HepG2 (cell line): ENCODE data around the gene UNC5A. TPM values are rescaled to one million over a fixed set of nuclear protein-coding genes. Genes with fewer than 3 reads are reported as not detected.

Experiments
- BRD4 ChIP-seq: sonication (generic); formaldehyde crosslinking; IDR thresholded peaks from 2 replicates; pipeline ENCODE4 v1.4.0; 2020; ENCODE audit warnings: missing genetic modification reagents
- GATA4 ChIP-seq: sonication (generic); IDR thresholded peaks from 2 replicates; pipeline ENCODE4 v1.6.1; 2016; ENCODE audit warnings: antibody characterized with exemption, low read depth, borderline replicate concordance
- HHEX ChIP-seq: IDR thresholded peaks from 2 replicates; pipeline ENCODE4 v1.6.1; 2016; ENCODE audit warnings: control low read depth
- MATR3 ChIP-seq: sonication (generic); formaldehyde crosslinking; IDR thresholded peaks from 2 replicates; pipeline ENCODE4 v1.4.0; 2020; ENCODE audit warnings: missing genetic modification reagents
- NFYC ChIP-seq: IDR thresholded peaks from 2 replicates; pipeline ENCODE4 v1.6.1; 2016; ENCODE audit warnings: missing genetic modification reagents, missing compliant biosample characterization
- NKX3-1 ChIP-seq: sonication (generic); formaldehyde crosslinking; IDR thresholded peaks from 2 replicates; pipeline ENCODE4 v1.5.0; 2020; ENCODE audit warnings: missing genetic modification reagents
- RBM22 ChIP-seq: fragments of 200-400 bp; formaldehyde crosslinking; optimal IDR thresholded peaks from 2 replicates; pipeline ENCODE3; 2017; ENCODE audit warnings: mild to moderate bottlenecking, low read length, moderate library complexity
- REPIN1 ChIP-seq: sonication (generic); formaldehyde crosslinking; IDR thresholded peaks from 2 replicates; pipeline ENCODE4 v1.8.0; 2022; ENCODE audit warnings: missing genetic modification reagents, low read depth, mild to moderate bottlenecking, borderline replicate concordance
- TCF7L2 ChIP-seq: IDR thresholded peaks from 2 replicates; pipeline ENCODE4 v1.6.1; 2011; ENCODE audit warnings: mild to moderate bottlenecking, low read depth, low read length, moderate library complexity
- ZFP36 ChIP-seq: fragments of 150-350 bp; IDR thresholded peaks from 2 replicates; pipeline ENCODE4 v1.6.1; 2018; ENCODE audit warnings: borderline replicate concordance, low read length, low read depth; ENCODE audit not compliant: partially characterized antibody
- ZNF224 ChIP-seq: sonication (generic); formaldehyde crosslinking; IDR thresholded peaks from 2 replicates; pipeline ENCODE4 v1.5.0; 2020; ENCODE audit warnings: mild to moderate bottlenecking, missing genetic modification reagents
- ZNF432 ChIP-seq: sonication (generic); formaldehyde crosslinking; IDR thresholded peaks from 2 replicates; pipeline ENCODE4 v1.5.0; 2020; ENCODE audit warnings: missing genetic modification reagents, mild to moderate bottlenecking, borderline replicate concordance
- ZNF557 ChIP-seq: sonication (generic); formaldehyde crosslinking; IDR thresholded peaks from 2 replicates; pipeline ENCODE4 v1.4.0; 2020; ENCODE audit warnings: missing genetic modification reagents
- ZNF562 ChIP-seq: sonication (generic); formaldehyde crosslinking; IDR thresholded peaks from 2 replicates; pipeline ENCODE4 v1.8.0; 2022; ENCODE audit warnings: missing genetic modification reagents, borderline replicate concordance
- ZNF660 ChIP-seq: sonication (generic); formaldehyde crosslinking; IDR thresholded peaks from 2 replicates; pipeline ENCODE4 v1.5.1; 2020; ENCODE audit warnings: mild to moderate bottlenecking, low read depth, missing genetic modification reagents, borderline replicate concordance
- ZNF674 ChIP-seq: sonication (generic); formaldehyde crosslinking; IDR thresholded peaks from 2 replicates; pipeline ENCODE4 v1.5.0; 2020; ENCODE audit warnings: low read depth, mild to moderate bottlenecking, missing genetic modification reagents
- ZNF83 ChIP-seq: sonication (generic); formaldehyde crosslinking; IDR thresholded peaks from 2 replicates; pipeline ENCODE4 v1.4.0; 2020; ENCODE audit warnings: missing genetic modification reagents, mild to moderate bottlenecking, borderline replicate concordance
- ZSCAN29 ChIP-seq: sonication (generic); formaldehyde crosslinking; conservative IDR thresholded peaks from 2 replicates; pipeline ENCODE4 v1.4.0; 2020; ENCODE audit warnings: mild to moderate bottlenecking, missing genetic modification reagents
- polyA plus RNA-seq, 8 experiments: library from polyadenylated mRNA; depleted of rRNA in 3 of 8; stranded (reverse) in 7 of 8; unstranded in 1 of 8; fragments of >200 nt; fragmentation: Illumina TruSeq in 4 of 8; extraction: Trizol in 4 of 8; gene quantifications; 2 replicates each; pipeline versions ENCODE4 v1.2.1 to v1.2.3, GENCODE V29; 2011 to 2016; ENCODE audit warnings: low read depth in 4 of 8, missing spikeins in 1 of 8, mixed read lengths in 1 of 8; ENCODE audit not compliant: insufficient read depth in 1 of 8
- total RNA-seq, 5 experiments: library from RNA; depleted of rRNA; stranded (reverse); fragments of >200 nt; fragmentation: Illumina TruSeq; extraction: Trizol; gene quantifications; 2 replicates each; pipeline ENCODE4 v1.2.3, GENCODE V29; 2016; ENCODE audit warnings: low read depth in 1 of 5
- TF ChIP-seq, protein P1 (sequence below): sonication (generic); formaldehyde crosslinking; IDR thresholded peaks from 2 replicates; pipeline ENCODE4 v1.5.1; 2020; ENCODE audit warnings: missing genetic modification reagents, mild to moderate bottlenecking, borderline replicate concordance
- TF ChIP-seq, protein P2 (sequence below): sonication (generic); formaldehyde crosslinking; IDR thresholded peaks from 2 replicates; pipeline ENCODE4 v1.4.0; 2020; ENCODE audit warnings: mild to moderate bottlenecking, missing genetic modification reagents
- TF ChIP-seq, protein P3 (sequence below): fragments of 450-650 bp; IDR thresholded peaks from 2 replicates; pipeline ENCODE4 v1.6.1; 2017
- TF ChIP-seq, protein P4 (sequence below): sonication (generic); formaldehyde crosslinking; IDR thresholded peaks from 2 replicates; pipeline ENCODE4 v1.5.1; 2020; ENCODE audit warnings: missing genetic modification reagents, mild to moderate bottlenecking, borderline replicate concordance
- TF ChIP-seq, protein P5 (sequence below): sonication (generic); formaldehyde crosslinking; IDR thresholded peaks from 2 replicates; pipeline ENCODE4 v1.5.1; 2020; ENCODE audit warnings: mild to moderate bottlenecking, moderate library complexity, missing genetic modification reagents

Gene UNC5A
- total and polyA plus RNA-seq, 2 of the 13 experiments (the other 11 are each of a cell fraction or from before 2014, with no cell fraction given), result not detected

DNA sequence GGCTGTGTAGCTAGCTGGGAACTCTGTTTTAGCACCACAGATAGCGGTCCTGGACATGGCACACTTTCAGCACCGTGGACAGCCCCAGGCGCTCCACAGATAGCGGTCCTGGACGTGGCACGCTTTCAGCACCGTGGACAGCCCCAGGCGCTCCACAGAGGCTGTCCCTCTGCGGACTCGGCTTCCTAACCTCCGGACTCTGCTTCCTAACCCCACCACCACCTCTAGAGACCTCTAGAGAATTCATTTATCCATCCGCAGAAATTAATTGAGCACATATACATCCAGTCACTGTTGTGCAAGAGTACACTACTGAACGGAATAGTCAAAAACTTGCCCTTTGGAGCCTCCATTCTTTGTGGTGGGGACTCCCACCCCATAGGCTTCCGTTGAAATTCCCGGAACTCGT is 27.4 kb downstream of the UNC5A start (continued):
- no peak for TF ChIP-seq GATA4
- TF ChIP-seq, protein P1, sequence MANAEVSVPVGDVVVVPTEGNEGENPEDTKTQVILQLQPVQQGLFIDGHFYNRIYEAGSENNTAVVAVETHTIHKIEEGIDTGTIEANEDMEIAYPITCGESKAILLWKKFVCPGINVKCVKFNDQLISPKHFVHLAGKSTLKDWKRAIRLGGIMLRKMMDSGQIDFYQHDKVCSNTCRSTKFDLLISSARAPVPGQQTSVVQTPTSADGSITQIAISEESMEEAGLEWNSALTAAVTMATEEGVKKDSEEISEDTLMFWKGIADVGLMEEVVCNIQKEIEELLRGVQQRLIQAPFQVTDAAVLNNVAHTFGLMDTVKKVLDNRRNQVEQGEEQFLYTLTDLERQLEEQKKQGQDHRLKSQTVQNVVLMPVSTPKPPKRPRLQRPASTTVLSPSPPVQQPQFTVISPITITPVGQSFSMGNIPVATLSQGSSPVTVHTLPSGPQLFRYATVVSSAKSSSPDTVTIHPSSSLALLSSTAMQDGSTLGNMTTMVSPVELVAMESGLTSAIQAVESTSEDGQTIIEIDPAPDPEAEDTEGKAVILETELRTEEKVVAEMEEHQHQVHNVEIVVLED (CRISPR knock-in tag), result peak; percentile 82
- TF ChIP-seq, protein P2, sequence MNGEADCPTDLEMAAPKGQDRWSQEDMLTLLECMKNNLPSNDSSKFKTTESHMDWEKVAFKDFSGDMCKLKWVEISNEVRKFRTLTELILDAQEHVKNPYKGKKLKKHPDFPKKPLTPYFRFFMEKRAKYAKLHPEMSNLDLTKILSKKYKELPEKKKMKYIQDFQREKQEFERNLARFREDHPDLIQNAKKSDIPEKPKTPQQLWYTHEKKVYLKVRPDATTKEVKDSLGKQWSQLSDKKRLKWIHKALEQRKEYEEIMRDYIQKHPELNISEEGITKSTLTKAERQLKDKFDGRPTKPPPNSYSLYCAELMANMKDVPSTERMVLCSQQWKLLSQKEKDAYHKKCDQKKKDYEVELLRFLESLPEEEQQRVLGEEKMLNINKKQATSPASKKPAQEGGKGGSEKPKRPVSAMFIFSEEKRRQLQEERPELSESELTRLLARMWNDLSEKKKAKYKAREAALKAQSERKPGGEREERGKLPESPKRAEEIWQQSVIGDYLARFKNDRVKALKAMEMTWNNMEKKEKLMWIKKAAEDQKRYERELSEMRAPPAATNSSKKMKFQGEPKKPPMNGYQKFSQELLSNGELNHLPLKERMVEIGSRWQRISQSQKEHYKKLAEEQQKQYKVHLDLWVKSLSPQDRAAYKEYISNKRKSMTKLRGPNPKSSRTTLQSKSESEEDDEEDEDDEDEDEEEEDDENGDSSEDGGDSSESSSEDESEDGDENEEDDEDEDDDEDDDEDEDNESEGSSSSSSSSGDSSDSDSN (CRISPR knock-in tag), result peak; percentile 79
- no peak for TF ChIP-seq TCF7L2
- TF ChIP-seq ZNF674 (CRISPR knock-in tag), result peak; percentile 100
- peak; percentile 100 for TF ChIP-seq NKX3-1 (CRISPR knock-in tag)
- TF ChIP-seq ZNF660 (CRISPR knock-in tag), result peak; percentile 99
- TF ChIP-seq, protein P3, sequence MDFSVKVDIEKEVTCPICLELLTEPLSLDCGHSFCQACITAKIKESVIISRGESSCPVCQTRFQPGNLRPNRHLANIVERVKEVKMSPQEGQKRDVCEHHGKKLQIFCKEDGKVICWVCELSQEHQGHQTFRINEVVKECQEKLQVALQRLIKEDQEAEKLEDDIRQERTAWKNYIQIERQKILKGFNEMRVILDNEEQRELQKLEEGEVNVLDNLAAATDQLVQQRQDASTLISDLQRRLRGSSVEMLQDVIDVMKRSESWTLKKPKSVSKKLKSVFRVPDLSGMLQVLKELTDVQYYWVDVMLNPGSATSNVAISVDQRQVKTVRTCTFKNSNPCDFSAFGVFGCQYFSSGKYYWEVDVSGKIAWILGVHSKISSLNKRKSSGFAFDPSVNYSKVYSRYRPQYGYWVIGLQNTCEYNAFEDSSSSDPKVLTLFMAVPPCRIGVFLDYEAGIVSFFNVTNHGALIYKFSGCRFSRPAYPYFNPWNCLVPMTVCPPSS, result no peak
- TF ChIP-seq RBM22, result no peak
- TF ChIP-seq, protein P4, sequence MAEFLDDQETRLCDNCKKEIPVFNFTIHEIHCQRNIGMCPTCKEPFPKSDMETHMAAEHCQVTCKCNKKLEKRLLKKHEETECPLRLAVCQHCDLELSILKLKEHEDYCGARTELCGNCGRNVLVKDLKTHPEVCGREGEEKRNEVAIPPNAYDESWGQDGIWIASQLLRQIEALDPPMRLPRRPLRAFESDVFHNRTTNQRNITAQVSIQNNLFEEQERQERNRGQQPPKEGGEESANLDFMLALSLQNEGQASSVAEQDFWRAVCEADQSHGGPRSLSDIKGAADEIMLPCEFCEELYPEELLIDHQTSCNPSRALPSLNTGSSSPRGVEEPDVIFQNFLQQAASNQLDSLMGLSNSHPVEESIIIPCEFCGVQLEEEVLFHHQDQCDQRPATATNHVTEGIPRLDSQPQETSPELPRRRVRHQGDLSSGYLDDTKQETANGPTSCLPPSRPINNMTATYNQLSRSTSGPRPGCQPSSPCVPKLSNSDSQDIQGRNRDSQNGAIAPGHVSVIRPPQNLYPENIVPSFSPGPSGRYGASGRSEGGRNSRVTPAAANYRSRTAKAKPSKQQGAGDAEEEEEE (CRISPR knock-in tag), result peak; percentile 100
- no peak for TF ChIP-seq MATR3 (CRISPR knock-in tag)
- TF ChIP-seq ZNF432, result peak; percentile 99
- TF ChIP-seq, protein P5, sequence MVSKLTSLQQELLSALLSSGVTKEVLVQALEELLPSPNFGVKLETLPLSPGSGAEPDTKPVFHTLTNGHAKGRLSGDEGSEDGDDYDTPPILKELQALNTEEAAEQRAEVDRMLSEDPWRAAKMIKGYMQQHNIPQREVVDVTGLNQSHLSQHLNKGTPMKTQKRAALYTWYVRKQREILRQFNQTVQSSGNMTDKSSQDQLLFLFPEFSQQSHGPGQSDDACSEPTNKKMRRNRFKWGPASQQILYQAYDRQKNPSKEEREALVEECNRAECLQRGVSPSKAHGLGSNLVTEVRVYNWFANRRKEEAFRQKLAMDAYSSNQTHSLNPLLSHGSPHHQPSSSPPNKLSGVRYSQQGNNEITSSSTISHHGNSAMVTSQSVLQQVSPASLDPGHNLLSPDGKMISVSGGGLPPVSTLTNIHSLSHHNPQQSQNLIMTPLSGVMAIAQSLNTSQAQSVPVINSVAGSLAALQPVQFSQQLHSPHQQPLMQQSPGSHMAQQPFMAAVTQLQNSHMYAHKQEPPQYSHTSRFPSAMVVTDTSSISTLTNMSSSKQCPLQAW (CRISPR knock-in tag), result peak; percentile 97
- peak; percentile 100 for TF ChIP-seq ZNF83 (CRISPR knock-in tag)
- TF ChIP-seq ZSCAN29, result peak; percentile 98
- TF ChIP-seq ZNF224, result peak; percentile 100
- peak; percentile 100 for TF ChIP-seq ZNF557 (CRISPR knock-in tag)
- peak; percentile 100 for TF ChIP-seq REPIN1 (CRISPR knock-in tag)
- peak; percentile 97 for TF ChIP-seq BRD4 (CRISPR knock-in tag)
- peak; percentile 95 for TF ChIP-seq ZNF562 (CRISPR knock-in tag)
- peak; percentile 81 for TF ChIP-seq HHEX (CRISPR knock-in tag)
- TF ChIP-seq NFYC (CRISPR knock-in tag), result peak; percentile 75
- no peak for TF ChIP-seq ZFP36
